Renal cortex interstitium (tissue), 15 donors: Measurements from ENCODE around the gene OR6C68. TPM values are rescaled to one million over a fixed set of nuclear protein-coding genes. Genes with fewer than 3 reads are reported as not detected.
A peak's percentile ranks its signal among the peaks of the same experiment; 100 is the strongest.
"Not testable (repeated sequence)": the region's sequence is repeated elsewhere in the genome, so short reads cannot be mapped to it uniquely, and the experiment has no call there.

Source experiments
- DNase-seq, 11 donors: peaks; one replicate each; pipeline ENCODE4 v3.0.0-alpha.2; 2013; ENCODE audit warnings: low read depth in 9 of 11, low spot score in 4 of 11; ENCODE audit errors: extremely low read depth in 1 of 11
- long read RNA-seq, 16 experiments: transcript quantifications; one replicate each; lab custom pipeline, GENCODE V29; 2026
- polyA plus RNA-seq, 3 donors: library from polyadenylated mRNA; unstranded; fragments of 120-200 nt; gene quantifications; one replicate each; pipeline ENCODE4 v1.2.1, GENCODE V29; 2013; ENCODE audit not compliant: insufficient read length in 3 of 3

OR6C68 gene
- not detected for polyA plus RNA-seq
- long read RNA-seq, donor 1, result 0 reads
- long read RNA-seq, donor 2, result 0 reads
- long read RNA-seq, donor 3, result 0 reads
- long read RNA-seq, donor 4, result 0 reads
- long read RNA-seq, donor 5, result 0 reads
- long read RNA-seq, donor 6, result 0 reads
- long read RNA-seq, donor 7, result 0 reads
- long read RNA-seq, donor 8, result 0 reads
- long read RNA-seq, donor 9, result 0 reads
- long read RNA-seq, donor 10, result 0 reads
- long read RNA-seq, donor 11, result 0 reads
- long read RNA-seq, donor 12, result 0 reads
- long read RNA-seq, donor 13, result 0 reads
- long read RNA-seq, donor 14, result 0 reads
- long read RNA-seq, donor 15, result 0 reads
- long read RNA-seq, donor 16, result 0 reads

GRCh38 chr12:55492078-55492477 lies at the start of gene OR6C68:
Gene OR6C68 (plus strand): TSS chr12:55492378. CDS start chr12:55492378, 0 bp downstream.
- DNase-seq, result no peak

GRCh38 chr12:55443776-55444175 lies 48.4 kb upstream of the OR6C68 start, which contains the start of gene OR6C2:
Gene OR6C2 (plus strand): TSS chr12:55444076. CDS start chr12:55452214, 8,138 bp downstream.
- peak in 1 of 11 donors; percentile 1 for DNase-seq

- DNase-seq, result no peak
Measured at GRCh38 chr12:55445357-55445756, 46.8 kb upstream of the OR6C68 start.

- peak in 1 of 11 donors; percentile 3 for DNase-seq
Measured at GRCh38 chr12:55446326-55446725, 45.9 kb upstream of the OR6C68 start.

GRCh38 chr12:55448825-55449224 lies 43.4 kb upstream of the OR6C68 start:
- no peak for DNase-seq

DNA sequence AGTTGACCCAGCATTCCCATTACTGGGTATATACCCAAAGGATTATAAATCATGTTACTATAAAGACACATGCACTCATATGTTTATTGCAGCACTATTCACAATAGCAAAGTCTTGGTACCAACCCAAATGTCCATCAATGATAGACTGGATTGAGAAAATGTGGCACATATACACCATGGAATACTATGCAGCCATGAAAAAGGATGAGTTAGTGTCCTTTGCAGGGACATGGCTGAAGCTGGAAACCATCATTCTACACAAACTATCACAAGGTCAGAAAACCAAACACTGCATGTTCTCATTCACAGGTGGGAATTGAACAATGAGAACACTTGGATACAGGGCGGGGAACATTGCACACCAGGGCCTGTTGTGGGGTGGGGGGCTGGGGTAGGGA lies 27.3 kb upstream of the OR6C68 start:
- DNase-seq, result not testable (repeated sequence)

DNA sequence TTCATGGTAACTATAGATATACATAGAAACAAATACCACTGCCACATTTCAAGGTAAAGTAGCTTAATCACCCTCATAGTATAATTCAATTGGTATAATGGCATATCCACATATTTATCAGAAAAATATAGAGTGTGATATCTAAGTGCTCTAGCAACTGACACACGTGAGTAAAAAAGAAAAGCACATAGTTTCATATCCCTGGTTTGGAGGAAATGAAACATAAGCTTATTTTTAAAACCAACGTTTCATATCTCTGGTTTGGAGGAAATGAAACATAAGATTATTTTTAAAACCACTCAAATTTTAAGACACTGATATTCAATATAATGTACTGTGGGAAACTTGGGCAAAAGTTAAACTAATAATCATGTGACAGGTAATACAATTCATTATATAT lies 24.3 kb upstream of the OR6C68 start:
- no peak for DNase-seq

- DNase-seq, result no peak
Measured at GRCh38 chr12:55469291-55469690, 22.9 kb upstream of the OR6C68 start.

GRCh38 chr12:55470088-55470829 lies 21.9 kb upstream of the OR6C68 start, which contains the start of gene OR6C70:
Gene OR6C70 (minus strand): TSS chr12:55470138. CDS start chr12:55470138, 0 bp downstream.
- no peak for DNase-seq

DNA sequence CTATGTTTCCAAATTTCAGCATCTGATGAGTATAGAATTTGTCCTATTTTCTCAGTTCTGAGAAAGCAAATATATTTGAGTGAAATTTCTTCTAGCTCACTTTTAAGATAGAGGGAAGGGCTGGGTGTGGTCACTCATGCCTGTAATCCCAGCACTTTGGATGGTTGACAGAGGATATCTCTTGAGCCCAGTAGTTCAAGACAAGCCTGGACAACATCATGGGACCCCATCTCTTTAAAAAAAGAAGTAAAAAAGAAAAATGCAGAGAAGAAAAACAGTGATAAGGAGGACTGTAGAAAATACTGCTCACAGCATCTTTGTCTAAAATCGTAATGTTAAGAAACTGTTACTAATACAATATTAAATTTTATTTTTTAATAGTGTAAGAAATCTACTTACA lies 19.9 kb upstream of the OR6C68 start:
- no peak for DNase-seq

GRCh38 chr12:55479136-55479535 lies 13.0 kb upstream of the OR6C68 start:
- DNase-seq, result not testable (repeated sequence)

GRCh38 chr12:55484284-55484683 lies 7.9 kb upstream of the OR6C68 start:
- DNase-seq, result not testable (repeated sequence)

GRCh38 chr12:55495490-55495889 lies 3.3 kb downstream of the OR6C68 start:
- no peak for DNase-seq

DNA sequence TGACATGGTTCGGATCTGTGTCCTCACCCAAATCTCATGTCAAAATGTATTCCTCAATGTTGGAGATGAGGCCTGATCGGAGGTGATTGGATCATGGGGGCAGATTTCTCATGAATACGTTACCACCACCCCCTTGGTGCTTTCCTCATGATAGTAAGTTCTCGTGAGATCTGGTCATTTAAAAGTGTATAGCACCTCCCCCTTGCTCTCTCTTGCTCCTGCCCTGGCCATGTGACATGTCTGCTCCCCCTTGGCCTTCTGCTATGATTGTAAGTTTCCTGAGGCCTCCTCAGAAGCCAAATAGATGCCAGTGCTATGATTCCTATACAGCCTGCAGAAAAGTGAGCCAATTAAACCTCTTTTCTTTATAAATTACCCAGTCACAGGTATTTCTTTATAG lies 7.1 kb downstream of the OR6C68 start:
- no peak for DNase-seq

GRCh38 chr12:55499810-55500252 lies 7.7 kb downstream of the OR6C68 start:
- peak in 3 of 11 donors; percentile 1 to 14 (median 4) for DNase-seq

DNA sequence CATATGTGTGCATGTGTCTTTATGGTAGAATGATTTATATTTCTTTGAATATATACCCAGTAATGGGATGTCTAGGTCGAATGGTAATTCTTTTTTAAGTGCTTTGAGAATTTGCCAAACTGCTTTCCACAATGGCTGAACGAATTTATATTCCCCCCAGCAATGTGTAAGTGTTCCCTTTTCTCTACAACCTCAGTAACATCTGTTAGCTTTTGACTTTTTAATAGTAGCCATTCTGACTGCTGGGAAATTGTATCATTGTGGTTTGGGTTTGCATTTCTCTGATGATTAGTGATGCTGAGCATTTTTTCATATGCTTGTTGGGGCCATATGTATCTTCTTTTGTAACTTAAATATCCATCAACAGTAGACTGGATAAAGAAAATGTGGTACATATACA lies 9.4 kb downstream of the OR6C68 start:
- no peak for DNase-seq

GRCh38 chr12:55515696-55516095 lies 23.5 kb downstream of the OR6C68 start:
- DNase-seq, result no peak

- DNase-seq, result no peak
Measured at GRCh38 chr12:55516391-55516790, 24.2 kb downstream of the OR6C68 start.
